ENCODE data around the gene HPRT1.

The HPRT1 gene, protein sequence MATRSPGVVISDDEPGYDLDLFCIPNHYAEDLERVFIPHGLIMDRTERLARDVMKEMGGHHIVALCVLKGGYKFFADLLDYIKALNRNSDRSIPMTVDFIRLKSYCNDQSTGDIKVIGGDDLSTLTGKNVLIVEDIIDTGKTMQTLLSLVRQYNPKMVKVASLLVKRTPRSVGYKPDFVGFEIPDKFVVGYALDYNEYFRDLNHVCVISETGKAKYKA

DNA sequence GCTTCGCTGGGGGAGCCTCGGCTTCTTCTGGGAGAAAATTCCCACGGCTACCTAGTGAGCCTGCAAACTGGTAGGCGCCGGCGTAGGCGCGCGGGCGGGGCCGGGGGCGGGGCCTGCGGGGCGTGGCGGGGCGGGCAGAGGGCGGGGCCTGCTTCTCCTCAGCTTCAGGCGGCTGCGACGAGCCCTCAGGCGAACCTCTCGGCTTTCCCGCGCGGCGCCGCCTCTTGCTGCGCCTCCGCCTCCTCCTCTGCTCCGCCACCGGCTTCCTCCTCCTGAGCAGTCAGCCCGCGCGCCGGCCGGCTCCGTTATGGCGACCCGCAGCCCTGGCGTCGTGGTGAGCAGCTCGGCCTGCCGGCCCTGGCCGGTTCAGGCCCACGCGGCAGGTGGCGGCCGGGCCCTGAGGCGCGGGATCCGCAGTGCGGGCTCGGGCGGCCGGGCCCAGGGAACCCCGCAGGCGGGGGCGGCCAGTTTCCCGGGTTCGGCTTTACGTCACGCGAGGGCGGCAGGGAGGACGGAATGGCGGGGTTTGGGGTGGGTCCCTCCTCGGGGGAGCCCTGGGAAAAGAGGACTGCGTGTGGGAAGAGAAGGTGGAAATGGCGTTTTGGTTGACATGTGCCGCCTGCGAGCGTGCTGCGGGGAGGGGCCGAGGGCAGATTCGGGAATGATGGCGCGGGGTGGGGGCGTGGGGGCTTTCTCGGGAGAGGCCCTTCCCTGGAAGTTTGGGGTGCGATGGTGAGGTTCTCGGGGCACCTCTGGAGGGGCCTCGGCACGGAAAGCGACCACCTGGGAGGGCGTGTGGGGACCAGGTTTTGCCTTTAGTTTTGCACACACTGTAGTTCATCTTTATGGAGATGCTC, at the start of gene HPRT1:
TSS of gene HPRT1 (plus strand) at position 161 of the 857 bp plus-strand sequence. CDS start at position 308, 147 bp downstream.
- Histone ChIP-seq H3K4me1 (ENCODE audit: low read depth, poor library complexity, severe bottlenecking) (peaks cover 12% of the 10 kb centered on the region), H3K9ac (peak within 1 kb of the TSS; percentile 89), H3K27ac (peak within 1 kb of the TSS; percentile 81), H3K36me3 (ENCODE audit: insufficient read depth) (no peaks in the 10 kb centered on the region), H3K4me2 (peak within 1 kb of the TSS; percentile 70), H2AFZ (ENCODE audit: low read depth) (peak within 1 kb of the TSS; percentile 96), H3K27me3 (ENCODE audit: insufficient read depth, low read depth) (no peaks in the 10 kb centered on the region), H3K79me2 (ENCODE audit: insufficient read depth, low read depth) (peaks cover 43% of the 10 kb centered on the region), H3K4me3 (IDR thresholded peaks at IDR 0.05; ENCODE audit: insufficient read depth, low read depth, low read length) (no peak within 1 kb of the TSS), H4K20me1 (ENCODE audit: insufficient read depth) (no peaks in the 10 kb centered on the region)
- TF ChIP-seq, protein P1, sequence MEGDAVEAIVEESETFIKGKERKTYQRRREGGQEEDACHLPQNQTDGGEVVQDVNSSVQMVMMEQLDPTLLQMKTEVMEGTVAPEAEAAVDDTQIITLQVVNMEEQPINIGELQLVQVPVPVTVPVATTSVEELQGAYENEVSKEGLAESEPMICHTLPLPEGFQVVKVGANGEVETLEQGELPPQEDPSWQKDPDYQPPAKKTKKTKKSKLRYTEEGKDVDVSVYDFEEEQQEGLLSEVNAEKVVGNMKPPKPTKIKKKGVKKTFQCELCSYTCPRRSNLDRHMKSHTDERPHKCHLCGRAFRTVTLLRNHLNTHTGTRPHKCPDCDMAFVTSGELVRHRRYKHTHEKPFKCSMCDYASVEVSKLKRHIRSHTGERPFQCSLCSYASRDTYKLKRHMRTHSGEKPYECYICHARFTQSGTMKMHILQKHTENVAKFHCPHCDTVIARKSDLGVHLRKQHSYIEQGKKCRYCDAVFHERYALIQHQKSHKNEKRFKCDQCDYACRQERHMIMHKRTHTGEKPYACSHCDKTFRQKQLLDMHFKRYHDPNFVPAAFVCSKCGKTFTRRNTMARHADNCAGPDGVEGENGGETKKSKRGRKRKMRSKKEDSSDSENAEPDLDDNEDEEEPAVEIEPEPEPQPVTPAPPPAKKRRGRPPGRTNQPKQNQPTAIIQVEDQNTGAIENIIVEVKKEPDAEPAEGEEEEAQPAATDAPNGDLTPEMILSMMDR (conservative IDR thresholded peaks at IDR 0.05; ENCODE audit: low read depth, low read length) = no peak

DNA sequence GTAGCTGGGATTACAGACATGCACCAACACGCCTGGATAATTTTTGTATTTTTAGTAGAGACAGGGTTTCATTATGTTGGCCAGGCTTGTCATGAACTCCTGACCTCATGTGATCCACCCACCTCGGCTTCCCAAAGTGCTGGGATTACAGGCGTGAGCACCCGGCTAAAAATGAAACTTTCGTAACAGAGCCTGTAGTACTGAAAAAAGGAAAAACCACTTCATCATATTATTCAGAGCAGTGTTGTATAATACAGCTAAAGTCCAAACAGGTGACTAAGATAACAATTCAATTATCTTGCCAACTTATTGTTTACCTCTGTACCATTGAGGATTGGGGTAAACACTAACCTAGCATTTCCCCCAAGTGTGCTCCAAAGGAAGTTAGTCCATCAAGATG, 43.9 kb upstream of the HPRT1 start:
- Histone ChIP-seq H3K4me1 (ENCODE audit: low read depth, poor library complexity, severe bottlenecking) (no peaks in the 10 kb centered on the region), H4K20me1 (ENCODE audit: insufficient read depth) (no peaks in the 10 kb centered on the region), H3K79me2 (ENCODE audit: insufficient read depth, low read depth) (no peaks in the 10 kb centered on the region), H3K4me3 (IDR thresholded peaks at IDR 0.05; ENCODE audit: insufficient read depth, low read depth, low read length) (no peak overlapping the region), H3K9ac (no peak overlapping the region), H3K27me3 (ENCODE audit: insufficient read depth, low read depth) (no peaks in the 10 kb centered on the region), H3K4me2 (no peak overlapping the region), H3K27ac (no peak overlapping the region), H3K36me3 (ENCODE audit: insufficient read depth) (no peaks in the 10 kb centered on the region), H2AFZ (ENCODE audit: low read depth) (no peak overlapping the region)
- TF ChIP-seq, protein P1 (conservative IDR thresholded peaks at IDR 0.05; ENCODE audit: low read depth, low read length) = no peak

DNA sequence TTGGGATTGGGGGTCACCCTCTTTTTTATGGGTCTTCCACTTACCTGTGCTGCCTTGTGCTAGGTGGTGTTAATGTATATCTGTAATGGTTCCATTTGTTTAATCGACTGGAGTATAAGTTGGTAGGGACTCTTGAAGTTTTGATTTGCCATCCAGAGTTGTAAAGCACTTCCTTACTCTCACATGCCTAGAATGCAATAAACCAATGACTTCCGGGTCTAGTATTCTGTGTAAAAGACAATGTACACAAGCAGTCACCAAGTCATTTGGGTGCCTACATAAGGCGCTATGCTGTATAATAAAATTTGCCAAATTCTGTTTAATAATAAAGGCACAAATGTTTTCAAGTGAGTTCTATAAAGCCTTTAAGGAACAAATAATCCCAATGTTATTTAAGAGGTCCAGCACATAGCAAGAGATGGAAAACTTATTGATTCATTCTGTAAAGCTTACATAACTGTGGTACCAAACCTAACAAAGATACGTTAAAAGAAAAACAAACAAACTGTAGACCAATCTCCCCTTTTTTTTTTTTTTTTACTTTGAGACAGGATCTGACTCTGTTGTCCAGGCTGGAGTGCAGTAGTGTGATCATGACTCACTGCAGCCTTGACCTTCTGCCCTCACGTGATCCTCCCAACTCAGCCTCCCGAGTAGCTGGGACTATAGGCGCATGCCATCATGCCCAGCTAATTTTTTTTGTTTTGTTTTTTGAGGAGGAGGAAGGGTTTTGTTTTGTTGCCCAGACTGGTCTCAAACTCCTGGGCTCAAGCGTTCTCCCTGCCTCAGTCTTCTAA, 41.5 kb upstream of the HPRT1 start:
- no peaks in the 10 kb centered on the region for H3K4me1 ChIP-seq (ENCODE audit: low read depth, poor library complexity, severe bottlenecking)
- no peak overlapping the region for H2AFZ ChIP-seq (ENCODE audit: low read depth)
- H3K4me2 ChIP-seq = no peak overlapping the region
- H3K79me2 ChIP-seq (ENCODE audit: insufficient read depth, low read depth) = no peaks in the 10 kb centered on the region
- no peak overlapping the region for H3K9ac ChIP-seq
- H3K36me3 ChIP-seq (ENCODE audit: insufficient read depth) = no peaks in the 10 kb centered on the region
- H3K27ac ChIP-seq = no peak overlapping the region
- TF ChIP-seq, protein P1 (conservative IDR thresholded peaks at IDR 0.05; ENCODE audit: low read depth, low read length) = no peak
- H3K27me3 ChIP-seq (ENCODE audit: insufficient read depth, low read depth) = no peaks in the 10 kb centered on the region
- no peaks in the 10 kb centered on the region for H4K20me1 ChIP-seq (ENCODE audit: insufficient read depth)
- no peak overlapping the region for H3K4me3 ChIP-seq (IDR thresholded peaks at IDR 0.05; ENCODE audit: insufficient read depth, low read depth, low read length)

DNA sequence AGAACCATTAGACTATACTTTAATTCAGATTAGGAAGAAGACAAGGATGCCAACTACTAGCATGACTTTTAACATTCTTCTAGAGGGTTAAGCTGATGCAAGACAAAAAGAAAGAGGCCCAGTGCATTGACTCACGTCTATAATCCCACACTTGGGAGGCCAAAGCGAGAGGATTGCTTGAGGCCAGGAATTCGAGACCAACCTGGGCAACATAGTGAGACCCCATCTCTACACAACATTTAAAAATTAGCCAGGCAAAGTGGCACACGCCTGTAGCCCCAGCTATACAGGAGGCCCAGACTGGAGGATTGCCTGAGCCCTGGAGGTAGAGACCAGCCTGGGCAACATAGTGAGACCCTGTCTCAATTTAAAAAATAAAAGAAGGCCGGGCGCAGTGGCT, 40.2 kb upstream of the HPRT1 start:
- no peak overlapping the region for H3K4me3 ChIP-seq (IDR thresholded peaks at IDR 0.05; ENCODE audit: insufficient read depth, low read depth, low read length)
- no peak overlapping the region for H2AFZ ChIP-seq (ENCODE audit: low read depth)
- TF ChIP-seq, protein P1 (conservative IDR thresholded peaks at IDR 0.05; ENCODE audit: low read depth, low read length) = no peak
- no peaks in the 10 kb centered on the region for H3K79me2 ChIP-seq (ENCODE audit: insufficient read depth, low read depth)
- no peak overlapping the region for H3K27ac ChIP-seq
- H3K27me3 ChIP-seq (ENCODE audit: insufficient read depth, low read depth) = no peaks in the 10 kb centered on the region
- H3K36me3 ChIP-seq (ENCODE audit: insufficient read depth) = no peaks in the 10 kb centered on the region
- no peaks in the 10 kb centered on the region for H4K20me1 ChIP-seq (ENCODE audit: insufficient read depth)
- no peak overlapping the region for H3K9ac ChIP-seq
- no peaks in the 10 kb centered on the region for H3K4me1 ChIP-seq (ENCODE audit: low read depth, poor library complexity, severe bottlenecking)
- H3K4me2 ChIP-seq = no peak overlapping the region

Data from KMS-11 (cell line).